Stimulated activated CD8-positive, alpha-beta memory T cell treated with anti-CD3 and anti-CD28 coated beads, Interleukin-12 subunit alpha, Interleukin-12 subunit beta, amount 100 ng/mL, for 1 hour (primary cell): ENCODE measurements around the gene GPANK1.

Experiments
- DNase-seq: peaks from one replicate; pipeline ENCODE4 v3.0.0-alpha.2; 2020; ENCODE audit warnings: low read depth

Gene GPANK1

GRCh38 chr6:31617010-31617409 is 47.8 kb downstream of the GPANK1 start:
- DNase-seq: no peak

- DNase-seq: no peak
These were observed 49.0 kb downstream of the GPANK1 start for GRCh38 chr6:31615748-31616147.

- no peak for DNase-seq
These were observed 49.9 kb downstream of the GPANK1 start, which contains the start of gene AIF1 for GRCh38 chr6:31614684-31615578. Gene AIF1 (plus strand): TSS chr6:31615234. CDS start chr6:31615330, 96 bp downstream.

GRCh38 chr6:31614075-31614619 is 50.6 kb downstream of the GPANK1 start:
- DNase-seq: no peak
